Right renal pelvis (tissue), 4 donors: ENCODE measurements around the gene KLK12. TPM values are rescaled to one million over a fixed set of nuclear protein-coding genes. Genes with fewer than 3 reads are reported as not detected.

Experiments used
- DNase-seq, 4 donors: peaks; one replicate each; pipeline ENCODE4 v3.0.0-alpha.2; 2013; ENCODE audit warnings: low read depth in 4 of 4, low spot score in 3 of 4, missing footprints in 1 of 4
- polyA plus RNA-seq, 4 donors: library from polyadenylated mRNA; unstranded; fragments of 120-200 nt; gene quantifications; one replicate each; pipeline ENCODE4 v1.2.1, GENCODE V29; 2013; ENCODE audit not compliant: insufficient read length in 4 of 4

KLK12 gene
- polyA plus RNA-seq, 4 donors: 0.06 TPM; not detected in 3

GRCh38 chr19:51018745-51019543 lies 15.9 kb downstream of the KLK12 start:
- no peak for DNase-seq

GRCh38 chr19:51016798-51017683 lies 17.8 kb downstream of the KLK12 start:
- DNase-seq: no peak

DNA sequence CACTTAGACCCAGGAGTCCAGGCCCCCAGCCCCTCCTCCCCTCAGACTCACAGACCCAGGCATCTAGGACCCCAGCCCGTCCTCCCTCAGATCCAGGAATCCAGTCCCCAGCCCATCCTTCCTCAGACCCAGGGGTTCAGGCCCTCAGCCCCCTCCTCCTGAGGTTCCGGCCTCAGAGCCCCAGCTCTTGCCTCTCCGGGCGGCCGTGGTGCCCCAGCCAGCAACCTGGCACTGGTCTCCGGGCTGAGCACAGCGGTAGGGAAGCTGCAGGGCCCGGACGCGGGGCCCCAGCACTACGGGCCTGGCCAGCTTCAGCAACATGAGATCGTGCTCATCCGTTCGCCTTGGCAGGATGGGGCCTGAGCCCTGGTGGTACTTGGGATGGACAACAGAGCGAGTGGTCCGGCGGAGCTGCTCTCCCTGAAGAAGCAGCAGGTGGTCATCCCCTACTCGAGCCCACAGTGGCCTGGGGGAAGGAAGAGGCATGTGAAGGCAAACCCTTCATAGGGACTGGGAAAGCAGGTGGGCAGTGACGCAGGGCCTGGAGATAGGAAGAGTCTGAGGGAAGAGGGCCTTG lies 19.0 kb downstream of the KLK12 start:
- DNase-seq: no peak

DNA sequence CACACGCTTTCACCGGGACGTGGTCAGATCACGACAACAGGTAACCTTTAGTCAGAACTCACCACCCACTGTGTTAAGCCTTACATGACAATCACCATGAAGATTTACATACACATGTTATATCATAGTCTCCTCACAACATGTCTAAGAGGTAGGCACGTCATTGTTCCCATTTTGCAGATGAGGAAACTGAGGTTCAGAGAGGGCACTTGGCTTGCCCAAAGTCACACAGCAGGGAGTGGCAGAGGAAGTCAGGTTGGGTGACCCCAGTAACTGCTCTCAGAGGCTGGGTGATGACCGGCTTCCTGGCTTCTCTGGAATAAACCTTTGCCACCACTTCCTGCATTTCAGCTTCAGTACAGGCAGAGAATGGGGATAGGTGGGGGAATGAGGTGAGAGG lies 20.6 kb downstream of the KLK12 start:
- DNase-seq: no peak

DNA sequence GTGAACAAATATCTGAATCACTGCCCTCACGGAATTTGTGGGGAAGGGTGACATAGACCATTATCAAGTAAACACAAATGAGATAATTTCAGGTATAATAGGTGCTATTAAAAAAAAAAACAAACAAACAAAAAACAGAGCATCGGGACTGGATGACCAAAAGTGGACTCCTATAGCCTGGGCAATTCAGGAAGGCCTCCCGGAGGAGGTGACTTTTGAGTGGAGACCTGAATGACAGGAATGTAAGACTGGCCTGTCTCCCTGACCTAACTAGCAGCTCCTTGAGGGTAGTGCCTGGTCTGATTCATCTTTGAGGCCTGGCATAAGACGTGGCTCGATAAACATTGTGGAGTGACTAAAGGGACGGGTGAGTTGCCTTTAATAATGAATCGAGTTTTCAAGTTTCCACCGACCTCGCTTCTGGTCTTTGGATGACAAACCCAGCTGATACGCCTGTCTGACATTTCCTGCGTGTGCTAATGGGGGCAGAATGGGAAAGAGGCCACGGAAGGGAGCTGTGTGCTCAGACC lies 22.1 kb downstream of the KLK12 start:
- no peak for DNase-seq

DNA sequence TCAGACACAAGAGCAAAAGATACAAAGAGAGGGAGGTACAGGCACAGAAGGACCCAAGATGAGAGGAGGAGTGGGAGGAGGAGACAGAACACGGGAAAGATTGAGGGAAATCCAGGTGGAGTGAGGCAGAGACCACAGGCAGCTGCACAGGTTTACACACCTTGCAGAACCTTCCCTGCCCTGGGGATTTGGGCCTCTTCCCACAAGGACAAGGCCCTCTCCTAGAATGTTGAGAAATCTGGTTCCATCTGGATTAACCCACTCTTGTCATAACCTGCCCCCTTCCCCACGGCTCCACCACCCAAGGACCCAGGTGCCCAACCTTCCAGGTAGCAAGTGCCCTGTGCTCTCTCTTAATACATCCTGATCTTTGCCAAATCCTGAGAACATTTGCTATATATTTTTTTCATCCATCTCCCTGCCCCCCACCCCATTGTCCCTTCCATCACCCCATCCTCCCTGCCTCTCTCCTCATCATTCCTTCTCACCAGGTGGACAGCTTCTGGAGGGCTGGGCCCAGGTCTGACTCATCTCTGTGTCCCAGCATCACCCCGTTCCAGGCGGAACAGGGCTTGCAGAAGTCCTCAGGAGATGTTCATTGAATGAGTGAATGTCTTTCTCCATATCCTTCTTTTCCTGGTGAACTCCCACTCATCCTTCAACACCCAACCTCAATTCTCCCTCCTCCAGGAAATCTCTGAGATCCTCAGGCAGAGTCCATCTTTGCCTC lies 24.6 kb downstream of the KLK12 start:
- DNase-seq: no peak

DNA sequence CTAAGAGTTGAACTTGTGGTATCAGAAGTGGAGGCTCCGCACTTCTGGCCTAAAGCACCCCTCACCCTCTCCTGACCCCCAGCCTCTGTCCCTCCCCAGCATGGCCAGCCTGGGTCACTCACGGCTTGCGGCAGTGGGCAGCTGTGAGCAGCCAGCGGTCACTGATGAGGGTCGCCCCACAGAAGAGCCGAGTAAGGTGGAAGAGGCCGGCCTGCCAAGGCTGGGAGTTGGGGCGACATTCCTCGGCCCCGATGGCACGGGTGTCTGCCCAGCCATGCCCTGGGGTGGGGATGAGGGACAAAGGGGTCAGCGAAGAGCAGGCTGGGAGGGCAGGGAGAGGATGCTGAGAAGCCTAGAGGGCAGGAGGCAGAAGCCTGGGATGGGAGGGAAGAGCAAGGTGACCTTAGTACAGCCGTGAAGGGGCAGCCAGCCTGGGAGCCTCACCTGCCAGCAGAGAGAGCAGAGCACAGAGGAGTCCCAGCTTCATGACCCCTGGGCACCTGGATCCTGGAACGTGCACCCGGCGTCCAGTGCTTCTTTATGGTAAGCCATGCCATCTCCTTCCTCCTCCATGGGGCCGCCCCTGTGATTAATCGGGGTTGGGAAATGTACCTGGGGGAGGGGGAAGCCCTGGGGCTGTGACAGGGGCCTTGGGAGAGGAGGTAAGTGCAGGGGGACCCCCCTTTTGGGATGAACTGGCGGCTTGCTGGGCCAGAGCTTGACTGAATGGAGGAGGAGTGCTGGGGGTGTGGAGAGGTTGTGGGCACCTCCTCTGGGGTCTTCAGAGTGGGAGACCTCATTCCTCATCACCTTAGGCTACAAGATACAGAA lies 25.5 kb downstream of the KLK12 start:
- no peak for DNase-seq

- no peak for DNase-seq
These were observed 27.3 kb downstream of the KLK12 start for GRCh38 chr19:51007488-51007887.

DNA sequence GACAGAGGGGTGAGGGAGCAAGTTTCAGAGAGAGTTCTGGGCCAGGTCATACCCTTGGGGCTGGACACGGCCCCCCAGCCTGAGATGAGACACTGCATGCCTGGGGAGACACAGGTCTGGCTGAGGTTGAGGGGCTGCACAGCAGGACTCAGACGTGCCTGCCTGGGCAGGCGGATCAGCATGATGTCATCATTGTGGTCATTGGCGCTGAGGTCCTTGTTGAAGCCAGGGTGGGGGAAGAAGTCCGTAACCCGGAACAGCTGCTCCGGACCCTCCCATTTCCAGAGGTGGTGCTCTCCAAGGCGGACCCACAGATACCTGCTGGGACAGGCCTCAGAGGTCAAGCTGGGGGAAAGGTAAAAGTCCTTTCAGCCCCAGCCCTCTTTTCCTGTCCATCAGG lies 28.4 kb downstream of the KLK12 start:
- no peak for DNase-seq

DNA sequence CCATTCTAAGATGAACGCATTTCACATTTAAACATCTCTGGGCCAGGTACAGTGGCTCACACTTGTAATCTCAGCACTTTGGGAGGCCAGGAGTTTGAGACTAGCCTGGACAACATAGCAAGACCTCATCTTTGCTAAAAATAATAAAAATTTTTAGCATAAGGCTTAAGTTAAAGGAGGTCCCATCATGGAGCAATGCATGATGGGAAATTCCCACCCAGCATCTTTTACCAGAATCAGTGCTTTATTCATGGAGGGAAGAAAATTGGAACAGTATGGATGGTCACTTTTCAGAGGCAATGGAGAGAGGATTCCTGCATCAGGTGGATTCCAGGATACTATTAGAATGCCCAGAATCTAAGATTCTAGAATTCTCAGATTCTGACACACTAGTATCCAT lies 29.6 kb downstream of the KLK12 start:
- no peak for DNase-seq

- DNase-seq: no peak
These were observed 31.5 kb downstream of the KLK12 start for GRCh38 chr19:51003316-51003715.

DNA sequence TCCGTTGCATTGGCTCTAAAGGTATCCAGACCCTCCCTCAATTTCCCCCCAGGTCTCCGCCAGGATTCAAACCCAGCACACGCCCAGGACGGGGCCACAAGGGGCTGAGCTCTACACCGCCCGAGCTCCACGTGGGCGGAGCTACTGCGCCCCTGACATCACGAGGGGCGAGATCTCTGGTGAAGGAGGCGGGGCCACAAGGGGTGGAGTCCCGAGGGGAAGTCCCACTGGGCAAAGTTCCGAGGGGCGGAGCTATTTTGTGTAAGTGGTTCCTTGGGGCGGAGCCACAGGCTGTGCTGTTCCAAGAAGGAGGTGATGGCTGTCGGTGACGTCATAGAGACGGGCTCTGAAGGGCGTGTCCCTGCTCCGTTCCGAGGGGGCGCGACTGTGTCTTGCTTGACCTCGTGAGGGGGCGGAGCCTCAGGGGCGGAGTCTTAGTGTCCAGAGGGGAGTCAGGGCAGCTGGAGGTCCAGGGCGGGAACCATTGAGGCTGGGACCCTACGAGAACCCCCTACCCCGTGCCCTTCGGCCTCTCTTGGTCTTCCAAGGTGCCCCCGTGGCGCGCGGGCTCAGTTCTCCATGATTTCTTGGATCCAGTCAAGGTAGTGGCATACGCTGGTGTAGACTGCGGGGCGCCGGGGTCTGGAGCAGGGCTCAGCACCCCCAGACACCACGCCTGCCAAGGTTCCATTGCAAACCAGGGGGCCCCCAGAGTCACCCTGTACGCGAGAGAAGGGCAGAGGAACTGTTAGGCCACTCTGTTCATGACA lies 32.1 kb downstream of the KLK12 start:
- DNase-seq: no peak

DNA sequence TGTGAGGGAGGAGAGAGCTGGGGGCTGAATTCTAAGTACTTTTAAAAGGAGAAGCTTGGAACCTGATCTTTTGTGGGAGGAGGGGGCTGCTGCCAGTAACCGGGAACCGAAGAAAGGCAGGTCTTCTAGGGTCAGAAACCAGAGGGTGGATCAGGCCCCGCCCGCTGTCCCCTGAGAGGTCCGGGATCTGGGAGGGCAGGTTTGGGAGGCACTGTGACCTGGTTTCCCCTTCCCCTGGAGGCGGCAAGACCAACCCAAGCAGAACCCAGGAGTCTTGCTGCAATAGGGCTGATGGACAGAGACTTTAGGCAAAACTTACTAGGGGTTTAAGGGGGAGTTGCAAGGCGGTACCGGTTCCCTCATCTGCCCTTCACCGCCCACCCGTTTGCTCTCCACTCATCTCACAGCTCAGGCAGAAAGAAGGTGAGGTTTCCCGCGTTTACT lies 32.7 kb downstream of the KLK12 start:
- no peak for DNase-seq

DNA sequence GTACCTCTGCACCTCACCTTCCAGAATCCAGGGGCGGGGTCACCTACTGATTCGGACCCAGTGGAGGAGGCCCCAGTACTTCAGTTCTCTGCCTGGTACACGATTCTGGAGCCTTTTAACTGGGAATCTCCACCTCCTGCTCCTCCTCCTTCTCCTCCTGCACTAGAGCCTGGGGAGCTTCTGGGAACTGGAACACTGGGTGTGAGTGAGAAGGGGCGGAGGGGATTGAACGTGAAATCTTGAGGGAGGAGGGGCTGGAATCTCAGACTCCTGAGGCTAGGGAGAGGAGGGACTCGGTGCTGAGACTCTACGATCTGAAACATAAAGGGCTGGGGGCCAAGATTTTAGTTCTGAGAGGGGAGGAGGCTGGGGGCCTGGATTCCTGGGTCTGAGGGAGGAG lies 33.3 kb downstream of the KLK12 start, which contains the start of gene KLK8:
Gene KLK8 (minus strand): TSS at position 90 of the 400 bp plus-strand sequence. CDS start 437 bp downstream, outside the sequence.
- DNase-seq: no peak

DNA sequence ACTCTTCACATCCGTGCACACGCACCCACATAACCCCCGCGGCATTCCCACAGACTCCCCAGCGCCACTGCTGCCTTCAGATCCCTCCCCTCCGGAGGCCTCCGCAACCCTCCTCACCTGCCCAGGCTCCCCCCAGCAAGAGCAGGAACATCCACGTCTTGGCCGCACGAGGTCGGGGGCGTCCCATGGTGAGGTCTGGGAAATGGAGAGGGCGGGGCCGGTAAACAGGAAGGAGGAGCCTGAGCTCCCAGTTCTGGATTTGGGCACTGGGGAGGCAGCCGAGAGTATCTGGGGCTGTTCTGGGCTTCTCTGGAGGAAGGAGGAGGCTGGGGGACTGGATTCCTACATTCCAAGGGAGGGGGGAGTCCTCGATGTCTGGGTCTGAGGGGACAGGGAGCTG lies 33.8 kb downstream of the KLK12 start:
- no peak for DNase-seq

DNA sequence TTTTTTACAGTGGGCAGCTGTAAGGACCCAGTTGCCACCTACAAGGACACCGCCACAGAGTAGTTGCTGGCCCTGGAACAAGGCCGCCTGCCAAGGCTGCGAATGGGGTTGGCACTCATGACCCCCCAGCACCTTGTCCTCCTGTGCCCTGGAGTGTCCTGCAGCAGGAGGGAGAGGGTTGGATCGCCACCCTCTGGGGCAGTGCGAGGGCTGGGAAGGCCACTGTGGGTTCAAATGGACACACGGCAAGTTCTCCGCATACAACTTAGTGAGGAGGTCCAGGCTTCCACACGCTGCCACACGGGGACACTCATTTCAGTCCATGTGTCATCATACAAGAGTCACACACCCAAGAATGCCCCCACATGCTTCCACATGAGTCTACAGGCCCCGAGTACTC lies 34.4 kb downstream of the KLK12 start:
- no peak for DNase-seq

GRCh38 chr19:50998686-50999085 lies 36.1 kb downstream of the KLK12 start:
- DNase-seq: no peak

DNA sequence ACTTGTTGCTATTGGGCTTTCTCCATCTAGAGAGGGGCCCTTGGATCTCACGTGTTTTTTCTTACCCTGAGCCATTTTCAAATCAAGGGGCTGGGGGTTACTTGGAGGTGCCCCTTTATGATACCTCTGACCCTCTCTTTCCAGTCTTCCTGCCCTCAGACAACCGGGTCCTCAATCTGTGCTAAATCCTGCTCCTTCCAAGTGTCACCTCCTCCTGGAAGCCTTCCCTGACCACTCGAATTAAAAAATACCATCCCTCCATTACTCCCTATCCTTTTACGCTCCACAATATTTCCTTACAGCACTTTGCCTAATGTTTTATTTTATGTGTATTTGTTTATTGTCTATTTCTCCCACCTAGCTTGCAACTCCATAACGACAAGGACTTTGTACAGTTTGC lies 36.7 kb downstream of the KLK12 start:
- DNase-seq: no peak

DNA sequence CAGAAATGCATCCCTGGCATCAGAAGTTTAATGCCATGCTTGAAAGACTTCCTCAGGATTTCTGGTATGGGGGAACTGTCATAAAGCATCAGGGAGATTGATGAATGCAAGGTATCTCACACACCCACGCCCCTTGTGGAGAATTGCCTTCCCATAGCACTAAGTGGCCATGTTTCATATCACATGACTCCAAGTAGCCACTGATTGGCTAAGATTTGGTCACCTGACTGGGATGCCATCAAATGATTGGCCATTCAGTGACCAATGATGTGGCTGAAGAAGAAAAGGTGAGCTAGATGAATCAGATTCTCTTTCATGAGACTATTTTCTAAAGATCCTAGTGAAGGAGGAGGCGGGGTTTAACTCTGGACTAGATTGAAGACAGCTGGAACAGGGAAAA lies 40.7 kb downstream of the KLK12 start:
- no peak for DNase-seq
